Measurements from ENCODE around the gene OR52R1.

DNA sequence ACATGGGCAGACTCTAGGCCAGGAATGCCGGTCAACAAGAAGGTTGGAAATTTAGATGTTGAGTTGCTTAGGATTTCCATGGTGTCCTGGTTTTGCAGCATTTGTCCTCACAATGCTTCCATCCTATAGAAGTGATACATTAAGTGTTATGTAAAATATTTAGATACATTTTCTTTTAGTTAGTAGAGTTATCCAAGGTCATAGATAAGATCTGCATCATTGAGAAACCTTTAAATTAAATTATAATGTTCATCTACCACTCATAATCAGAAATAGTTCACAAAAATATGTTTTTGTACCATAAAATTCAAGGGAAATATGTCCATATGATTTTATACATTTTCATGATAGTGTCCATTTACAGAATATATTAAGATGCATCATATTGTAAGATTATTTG is 34.3 kb downstream of the OR52R1 start, which contains the start of gene OR51F1:
- no peak for TF ChIP-seq CTCF (IDR thresholded peaks at IDR 0.05)
- no peak for TF ChIP-seq POLR2A (IDR thresholded peaks at IDR 0.05)

All from uterus (tissue), 2 donors.